Bronchial epithelial cell (primary cell): ENCODE results near the gene DENND1B. TPM values are rescaled to one million over a fixed set of nuclear protein-coding genes. Genes with fewer than 3 reads are reported as not detected.

Experiments used
- DNase-seq: peaks from one replicate; pipeline ENCODE4 v3.0.0-alpha.2; 2010; ENCODE audit warnings: low read depth
- FAIRE-seq: peaks from 2 replicates; lab custom pipeline; 2011; peaks lifted over from hg19 to GRCh38; lab: Jason Lieb, UNC
- H3K27me3 ChIP-seq: 2 replicates; pipeline ENCODE4 v1.5.1; 2011; ENCODE audit warnings: low read length; ENCODE audit not compliant: control insufficient read depth, insufficient read depth
- H3K36me3 ChIP-seq: 2 replicates; pipeline ENCODE4 v1.5.1; 2011; ENCODE audit warnings: low read length; ENCODE audit not compliant: control insufficient read depth, insufficient read depth
- H3K4me3 ChIP-seq: 2 replicates; pipeline ENCODE4 v1.5.1; 2011; ENCODE audit warnings: mild to moderate bottlenecking, low read depth, low read length, control low read depth
- total RNA-seq: library from RNA; depleted of rRNA; stranded (reverse); fragments of >200 nt; gene quantifications from 2 replicates; pipeline ENCODE4 v1.2.1, GENCODE V29; 2014
- TF ChIP-seq, protein P1 (sequence below): IDR thresholded peaks from 2 replicates; pipeline ENCODE4 v1.5.1; 2011; ENCODE audit warnings: mild to moderate bottlenecking, moderate library complexity, low read length, control low read depth, inconsistent platforms; ENCODE audit not compliant: insufficient read depth, severe bottlenecking

DENND1B gene, protein sequence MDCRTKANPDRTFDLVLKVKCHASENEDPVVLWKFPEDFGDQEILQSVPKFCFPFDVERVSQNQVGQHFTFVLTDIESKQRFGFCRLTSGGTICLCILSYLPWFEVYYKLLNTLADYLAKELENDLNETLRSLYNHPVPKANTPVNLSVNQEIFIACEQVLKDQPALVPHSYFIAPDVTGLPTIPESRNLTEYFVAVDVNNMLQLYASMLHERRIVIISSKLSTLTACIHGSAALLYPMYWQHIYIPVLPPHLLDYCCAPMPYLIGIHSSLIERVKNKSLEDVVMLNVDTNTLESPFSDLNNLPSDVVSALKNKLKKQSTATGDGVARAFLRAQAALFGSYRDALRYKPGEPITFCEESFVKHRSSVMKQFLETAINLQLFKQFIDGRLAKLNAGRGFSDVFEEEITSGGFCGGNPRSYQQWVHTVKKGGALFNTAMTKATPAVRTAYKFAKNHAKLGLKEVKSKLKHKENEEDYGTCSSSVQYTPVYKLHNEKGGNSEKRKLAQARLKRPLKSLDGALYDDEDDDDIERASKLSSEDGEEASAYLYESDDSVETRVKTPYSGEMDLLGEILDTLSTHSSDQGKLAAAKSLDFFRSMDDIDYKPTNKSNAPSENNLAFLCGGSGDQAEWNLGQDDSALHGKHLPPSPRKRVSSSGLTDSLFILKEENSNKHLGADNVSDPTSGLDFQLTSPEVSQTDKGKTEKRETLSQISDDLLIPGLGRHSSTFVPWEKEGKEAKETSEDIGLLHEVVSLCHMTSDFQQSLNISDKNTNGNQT
- 15.5 and 30.3 TPM in 2 replicates for total RNA-seq

- H3K4me3 ChIP-seq, result peak within 1 kb of the TSS; percentile 72
- H3K27me3 ChIP-seq, result no peaks in the 10 kb centered on the region
- no peaks in the 10 kb centered on the region for H3K36me3 ChIP-seq
- DNase-seq (peak; percentile 79), FAIRE-seq (peak; percentile 99)
- TF ChIP-seq, protein P1, sequence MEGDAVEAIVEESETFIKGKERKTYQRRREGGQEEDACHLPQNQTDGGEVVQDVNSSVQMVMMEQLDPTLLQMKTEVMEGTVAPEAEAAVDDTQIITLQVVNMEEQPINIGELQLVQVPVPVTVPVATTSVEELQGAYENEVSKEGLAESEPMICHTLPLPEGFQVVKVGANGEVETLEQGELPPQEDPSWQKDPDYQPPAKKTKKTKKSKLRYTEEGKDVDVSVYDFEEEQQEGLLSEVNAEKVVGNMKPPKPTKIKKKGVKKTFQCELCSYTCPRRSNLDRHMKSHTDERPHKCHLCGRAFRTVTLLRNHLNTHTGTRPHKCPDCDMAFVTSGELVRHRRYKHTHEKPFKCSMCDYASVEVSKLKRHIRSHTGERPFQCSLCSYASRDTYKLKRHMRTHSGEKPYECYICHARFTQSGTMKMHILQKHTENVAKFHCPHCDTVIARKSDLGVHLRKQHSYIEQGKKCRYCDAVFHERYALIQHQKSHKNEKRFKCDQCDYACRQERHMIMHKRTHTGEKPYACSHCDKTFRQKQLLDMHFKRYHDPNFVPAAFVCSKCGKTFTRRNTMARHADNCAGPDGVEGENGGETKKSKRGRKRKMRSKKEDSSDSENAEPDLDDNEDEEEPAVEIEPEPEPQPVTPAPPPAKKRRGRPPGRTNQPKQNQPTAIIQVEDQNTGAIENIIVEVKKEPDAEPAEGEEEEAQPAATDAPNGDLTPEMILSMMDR, result peak; percentile 16
Measured at GRCh38 chr1:197775282-197776262, at the start of gene DENND1B. DENND1B (minus strand) TSS chr1:197775480; CDS start chr1:197775155, 325 bp downstream.

GRCh38 chr1:197814306-197814705 lies 39.0 kb upstream of the DENND1B start:
- no peak for DNase-seq
- FAIRE-seq, result no peak

DNA sequence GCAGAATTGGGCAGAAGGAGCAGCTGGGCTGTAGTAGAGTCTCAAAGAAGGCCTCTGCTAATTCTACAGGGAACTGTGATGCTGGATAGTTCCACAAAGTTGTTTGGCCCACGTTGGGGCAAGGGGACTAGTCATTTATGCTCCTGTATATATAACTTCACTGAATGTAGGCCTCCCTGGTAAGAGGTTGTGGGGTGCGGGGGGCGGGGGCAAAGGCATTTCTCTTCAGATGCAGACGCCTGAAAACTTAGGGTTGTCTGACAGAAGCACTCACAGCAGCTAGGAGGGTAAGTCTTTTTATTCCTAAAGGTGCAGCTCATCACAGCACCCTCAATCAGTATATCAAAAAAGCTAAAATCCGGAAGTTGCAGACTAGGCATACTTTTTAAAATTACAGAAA lies 38.5 kb upstream of the DENND1B start:
- DNase-seq (no peak), FAIRE-seq (no peak)
- Histone ChIP-seq H3K36me3 (no peaks in the 10 kb centered on the region), H3K27me3 (no peaks in the 10 kb centered on the region), H3K4me3 (no peak overlapping the region)
- TF ChIP-seq, protein P1, result no peak

More at GRCh38 chr1:197814306-197814705, 39.0 kb upstream of the DENND1B start:
- Histone ChIP-seq H3K27me3 (no peaks in the 10 kb centered on the region), H3K4me3 (no peak overlapping the region), H3K36me3 (no peaks in the 10 kb centered on the region)
- TF ChIP-seq, protein P1, result no peak

DNA sequence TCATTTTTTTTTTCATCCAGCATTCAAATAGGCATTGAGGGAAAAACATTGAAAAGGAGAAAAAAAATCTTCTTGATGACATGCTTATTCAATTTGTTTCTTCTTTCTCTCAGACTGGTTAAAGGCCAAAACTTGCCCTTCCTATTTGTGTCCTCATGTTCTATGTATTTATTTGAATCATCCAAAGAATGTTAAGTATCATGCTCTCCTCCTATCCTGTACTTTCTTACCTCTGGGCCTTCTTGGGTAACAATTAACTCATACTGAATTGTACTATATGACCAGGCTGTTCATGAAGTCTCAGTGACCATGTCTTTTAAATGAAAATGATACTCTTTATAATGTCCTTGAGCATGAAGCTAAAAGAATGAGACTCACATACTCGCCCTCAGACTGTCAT lies 36.5 kb upstream of the DENND1B start:
- peak; percentile 13 for DNase-seq
- H3K36me3 ChIP-seq, result no peaks in the 10 kb centered on the region
- TF ChIP-seq, protein P1, result no peak
- no peaks in the 10 kb centered on the region for H3K27me3 ChIP-seq
- FAIRE-seq, result no peak
- H3K4me3 ChIP-seq, result no peak overlapping the region

GRCh38 chr1:197810812-197811211 lies 35.5 kb upstream of the DENND1B start:
- Histone ChIP-seq H3K36me3 (no peaks in the 10 kb centered on the region), H3K4me3 (no peak overlapping the region), H3K27me3 (no peaks in the 10 kb centered on the region)
- no peak for DNase-seq
- TF ChIP-seq, protein P1, result no peak
- no peak for FAIRE-seq
